ENCODE measurements around the gene TFB2M.

TFB2M gene

DNA sequence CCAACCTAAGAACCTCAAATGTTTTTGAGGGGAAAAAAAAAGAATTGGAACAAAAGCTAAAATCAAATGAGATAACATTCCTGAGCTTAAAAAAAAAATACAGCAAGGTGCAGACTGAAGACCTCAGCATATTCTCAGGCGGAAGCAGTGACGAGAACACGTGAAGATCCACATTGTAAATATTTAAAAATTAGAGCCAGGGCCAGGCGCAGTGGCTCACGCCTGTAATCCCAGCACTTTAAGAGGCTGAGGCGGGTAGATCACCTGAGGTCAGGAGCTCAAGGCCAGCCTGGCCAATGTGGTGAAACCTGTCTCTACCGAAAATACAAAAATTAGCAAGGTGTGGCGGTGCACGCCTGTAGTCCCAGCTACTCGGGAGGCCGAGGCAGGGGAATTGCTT, 15.7 kb downstream of the TFB2M start:
- no peak for DNase-seq

DNA sequence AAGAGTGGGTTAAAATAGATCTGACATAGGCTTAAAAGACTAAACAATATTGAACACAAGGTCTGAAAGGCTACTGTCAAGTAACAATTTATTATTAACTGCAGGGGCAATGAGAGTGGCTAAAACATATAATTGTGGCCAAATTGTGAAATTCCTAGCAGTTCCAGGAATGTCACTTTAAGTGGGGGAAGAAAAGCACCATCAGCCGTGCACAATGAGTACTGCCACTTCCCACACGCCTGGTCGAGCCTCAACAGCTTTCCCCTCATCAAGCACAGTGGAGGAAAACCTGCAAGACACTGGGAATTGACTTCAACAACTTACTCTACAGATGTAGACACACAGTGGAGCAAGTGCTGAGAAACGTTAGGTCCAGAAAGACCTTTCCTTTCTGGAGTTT, 16.4 kb downstream of the TFB2M start:
- no peak for DNase-seq

DNA sequence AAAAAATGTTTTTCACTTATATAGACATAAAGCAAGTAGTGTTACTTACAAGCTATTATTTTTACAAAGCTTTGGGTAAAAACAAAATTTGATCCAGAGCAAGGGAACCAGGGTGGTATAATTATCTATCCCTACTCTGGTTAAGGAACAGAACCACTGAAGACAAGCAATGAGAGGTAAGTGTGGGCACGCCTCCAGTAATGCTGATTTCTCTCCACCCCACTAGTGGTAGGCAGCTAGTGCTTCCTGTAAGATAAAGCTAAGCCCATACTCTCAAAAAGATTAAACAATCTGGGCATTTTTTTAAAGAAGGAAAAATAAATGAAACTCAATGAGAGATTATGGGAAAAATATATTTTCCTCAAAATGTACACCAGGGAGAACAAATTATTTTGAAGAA, 22.1 kb downstream of the TFB2M start:
- DNase-seq = no peak

DNA sequence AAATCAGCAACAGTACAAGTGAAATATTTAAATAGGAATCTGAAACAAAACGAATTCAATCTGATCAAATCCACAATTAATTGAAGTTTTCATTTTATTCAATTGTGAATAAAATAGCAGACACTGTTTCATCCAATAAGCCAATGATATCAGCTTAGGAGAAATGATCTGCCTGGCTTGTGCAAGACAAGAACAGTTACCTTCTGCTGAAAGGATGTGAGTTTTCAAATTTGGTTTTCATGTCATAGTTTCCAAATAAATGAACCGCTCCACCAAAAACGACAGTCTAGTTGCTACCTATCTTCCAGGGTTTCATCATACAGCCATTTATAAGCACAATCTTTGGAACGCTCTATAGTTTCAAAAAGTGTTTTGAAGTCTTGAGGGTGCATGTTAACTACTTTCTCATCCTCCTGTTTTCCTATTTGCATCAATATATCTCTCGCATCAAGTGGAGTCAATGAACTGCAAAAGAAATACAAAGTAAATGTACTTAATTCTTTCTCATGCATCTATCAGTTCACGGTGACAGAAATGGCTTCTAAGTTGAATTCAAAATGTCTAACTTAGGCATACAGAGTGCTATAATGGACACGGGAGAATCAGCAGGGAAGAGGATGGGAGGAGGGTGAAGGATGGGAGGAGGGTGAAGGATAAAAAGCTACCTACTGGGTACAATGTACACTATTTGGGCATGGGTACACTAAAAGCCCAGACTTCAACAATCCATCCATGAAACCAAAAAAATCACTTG, 25.1 kb downstream of the TFB2M start:
- DNase-seq = no peak

DNA sequence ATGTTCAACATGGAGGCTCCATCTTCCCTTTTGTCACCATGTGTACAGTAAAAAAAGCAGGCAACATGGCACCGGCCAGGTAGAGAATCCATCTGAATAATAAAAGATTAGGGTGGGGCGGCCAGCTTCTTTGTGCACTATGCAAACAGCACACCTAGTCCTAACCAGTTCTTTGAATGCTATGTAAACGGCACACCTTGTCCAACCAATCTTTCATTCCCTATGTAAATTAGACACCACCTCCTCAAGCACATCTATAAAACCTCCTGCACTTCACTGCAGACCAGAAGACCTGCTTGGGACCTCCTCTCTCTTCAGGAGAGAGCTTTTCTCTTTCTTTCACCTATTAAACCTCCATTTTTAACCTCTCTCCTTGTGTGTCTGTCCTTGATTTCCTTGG, 28.2 kb downstream of the TFB2M start:
- DNase-seq = no peak

DNA sequence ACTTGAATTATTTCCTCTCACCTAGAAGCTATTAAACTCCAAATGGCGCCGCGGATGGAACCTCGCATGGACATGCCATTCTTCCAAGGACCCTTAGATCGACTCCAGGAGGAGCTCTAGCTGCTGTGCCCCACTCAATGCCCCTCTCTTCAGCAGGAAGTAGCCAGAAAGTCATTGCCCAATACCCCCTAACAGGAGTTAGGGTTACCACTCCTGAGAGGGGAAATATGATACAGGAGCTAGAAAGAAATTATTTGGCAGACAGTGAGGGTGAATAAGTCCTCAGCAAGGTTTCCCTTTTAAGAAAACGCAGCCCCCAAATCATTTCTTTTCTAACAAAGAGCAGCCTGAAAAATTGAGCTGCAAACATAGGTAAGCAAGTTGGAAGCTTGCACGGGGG, 28.6 kb downstream of the TFB2M start:
- DNase-seq = no peak

- no peak for DNase-seq
Measured at GRCh38 chr1:246534114-246534513, 31.9 kb downstream of the TFB2M start.

DNA sequence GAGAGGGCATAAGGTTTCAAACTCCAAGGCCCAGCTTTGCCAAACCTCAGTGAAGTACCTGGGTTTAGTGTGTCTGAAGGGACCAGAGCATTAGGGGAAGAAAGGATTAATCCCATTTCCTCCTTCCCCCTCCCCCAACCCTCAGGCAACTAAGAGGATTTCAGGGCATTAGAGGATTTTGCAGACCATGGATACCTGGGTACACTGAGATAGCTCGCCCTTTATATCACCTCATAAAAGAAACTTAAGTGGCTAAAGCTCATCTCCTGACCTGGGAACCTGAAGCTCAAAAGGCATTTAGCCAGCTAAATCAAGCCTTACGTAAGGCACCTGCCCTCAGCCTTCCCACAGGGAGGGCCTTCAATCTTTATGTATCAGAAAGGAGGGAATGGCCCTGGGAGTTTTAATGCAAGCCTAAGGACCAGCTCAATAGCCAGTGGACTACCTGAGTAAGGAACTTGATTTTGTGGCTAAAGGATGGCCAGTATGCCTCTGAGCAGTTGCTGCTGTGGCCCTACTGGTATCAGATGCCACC, 32.6 kb downstream of the TFB2M start:
- no peak for DNase-seq

GRCh38 chr1:246532519-246532918, 33.5 kb downstream of the TFB2M start:
- no peak for DNase-seq

DNA sequence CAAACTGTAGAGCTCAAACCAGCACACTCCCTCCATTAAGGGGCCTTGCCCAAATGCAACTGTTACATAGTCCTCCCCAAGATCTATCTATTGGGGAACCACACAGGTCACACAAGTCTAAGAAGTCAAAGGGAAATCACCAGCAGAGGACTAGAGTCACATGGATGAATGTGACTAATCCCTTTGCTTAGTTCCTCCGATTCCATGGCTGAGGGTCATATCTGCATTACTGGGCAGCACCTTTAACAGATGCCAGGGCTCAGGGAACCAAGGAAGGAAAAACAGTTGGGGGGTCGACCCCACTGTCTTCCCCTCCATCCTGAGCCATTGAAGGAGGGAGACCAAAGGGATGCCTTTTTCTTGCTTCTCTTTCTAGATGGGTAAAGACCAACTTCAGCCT, 35.6 kb downstream of the TFB2M start:
- no peak for DNase-seq

- no peak for DNase-seq
Measured at GRCh38 chr1:246528933-246529731, 36.9 kb downstream of the TFB2M start.

- DNase-seq = no peak
Measured at GRCh38 chr1:246527402-246528088, 38.5 kb downstream of the TFB2M start.

- no peak for DNase-seq
Measured at GRCh38 chr1:246526915-246527314, 39.1 kb downstream of the TFB2M start.

DNA sequence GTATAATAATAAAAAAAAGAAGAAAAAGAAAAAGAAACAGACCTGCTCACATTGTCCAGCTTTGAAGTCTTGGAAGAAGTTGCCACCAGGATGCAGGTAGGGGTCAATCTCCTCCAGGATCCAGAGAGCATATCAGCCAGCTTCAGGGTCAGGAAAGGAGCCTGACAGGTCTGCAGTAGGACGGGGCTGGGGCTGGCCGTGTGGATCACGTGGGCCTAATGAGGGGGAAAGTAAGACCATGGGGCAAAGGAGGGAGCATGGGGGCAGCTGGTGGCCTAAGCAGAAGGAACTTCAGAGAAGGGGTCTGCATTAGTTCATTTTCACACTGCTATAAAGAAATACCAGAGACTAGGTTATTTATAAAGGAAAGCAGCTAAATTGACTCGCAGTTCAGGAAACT, 39.7 kb downstream of the TFB2M start:
- no peak for DNase-seq

DNA sequence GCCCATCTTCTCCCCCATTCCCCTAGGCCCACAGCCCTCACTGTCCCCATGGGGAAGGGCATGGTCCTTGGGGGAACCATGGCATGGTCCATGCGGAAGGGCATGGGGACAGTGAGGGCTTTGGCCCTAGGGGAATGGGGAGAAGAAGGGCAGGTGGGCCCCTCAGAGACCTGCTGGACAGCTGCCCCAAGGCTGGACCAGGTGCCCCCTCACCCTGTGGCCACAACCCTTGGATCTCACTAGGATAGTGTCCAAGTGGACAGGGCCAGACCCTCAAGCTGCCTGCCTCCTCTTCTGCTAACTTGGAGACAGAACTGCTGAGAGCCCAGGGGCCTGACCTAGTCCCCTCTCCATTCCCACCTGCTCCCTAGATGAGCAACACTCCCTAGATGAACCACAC, 46.5 kb downstream of the TFB2M start:
- DNase-seq = no peak

- no peak for DNase-seq
Measured at GRCh38 chr1:246518456-246519205, 47.4 kb downstream of the TFB2M start.

- no peak for DNase-seq
Measured at GRCh38 chr1:246517391-246517790, 48.7 kb downstream of the TFB2M start.

DNA sequence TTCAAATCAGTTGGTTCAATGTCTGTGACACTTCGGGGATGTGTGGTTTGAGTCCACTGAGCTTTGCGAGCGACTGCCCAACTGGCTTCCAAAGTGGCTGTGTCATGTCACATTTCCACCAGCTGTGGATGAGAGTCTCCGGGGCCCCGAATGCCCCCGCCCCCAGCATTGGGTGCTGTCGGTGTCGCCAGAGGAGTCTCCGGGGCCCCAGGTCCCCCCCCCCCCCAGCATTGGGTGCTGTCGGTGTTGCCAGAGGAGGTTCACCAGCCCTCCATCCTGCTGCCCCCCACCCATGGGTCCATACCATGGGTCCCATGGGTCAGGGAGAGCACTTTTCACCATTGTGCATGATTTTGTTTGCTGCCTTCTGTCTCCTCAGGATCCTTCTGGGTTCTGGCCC, 49.9 kb downstream of the TFB2M start:
- no peak for DNase-seq

DNA sequence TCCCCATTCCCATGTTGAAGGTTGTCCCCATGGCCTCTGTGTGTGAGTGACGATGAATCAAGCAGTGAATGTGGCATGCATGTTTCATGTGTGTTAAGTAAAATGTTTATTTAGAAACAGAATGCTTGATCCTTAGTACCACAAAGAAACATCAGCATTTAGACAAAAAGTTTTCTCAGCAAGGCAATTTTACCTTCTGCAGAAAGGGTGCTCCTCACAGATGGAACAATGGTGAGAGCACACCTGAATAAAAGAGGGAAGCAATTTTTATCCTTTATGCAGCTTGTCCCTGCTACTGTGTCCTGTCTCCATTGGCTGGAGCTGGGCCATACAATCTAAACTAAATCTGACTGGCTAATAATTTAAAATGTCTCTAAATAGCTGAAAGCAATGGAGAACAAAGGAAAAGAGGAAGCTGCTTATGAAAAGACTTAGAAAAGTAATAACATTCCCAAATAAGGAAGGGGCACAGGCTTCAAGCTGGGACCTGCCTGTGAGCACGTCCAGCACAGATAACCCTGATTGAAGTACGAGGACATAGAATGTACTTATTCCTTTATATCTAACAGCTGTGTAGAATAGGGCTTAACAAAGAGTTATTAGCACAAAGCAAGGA, 50.6 kb downstream of the TFB2M start:
- no peak for DNase-seq

DNA sequence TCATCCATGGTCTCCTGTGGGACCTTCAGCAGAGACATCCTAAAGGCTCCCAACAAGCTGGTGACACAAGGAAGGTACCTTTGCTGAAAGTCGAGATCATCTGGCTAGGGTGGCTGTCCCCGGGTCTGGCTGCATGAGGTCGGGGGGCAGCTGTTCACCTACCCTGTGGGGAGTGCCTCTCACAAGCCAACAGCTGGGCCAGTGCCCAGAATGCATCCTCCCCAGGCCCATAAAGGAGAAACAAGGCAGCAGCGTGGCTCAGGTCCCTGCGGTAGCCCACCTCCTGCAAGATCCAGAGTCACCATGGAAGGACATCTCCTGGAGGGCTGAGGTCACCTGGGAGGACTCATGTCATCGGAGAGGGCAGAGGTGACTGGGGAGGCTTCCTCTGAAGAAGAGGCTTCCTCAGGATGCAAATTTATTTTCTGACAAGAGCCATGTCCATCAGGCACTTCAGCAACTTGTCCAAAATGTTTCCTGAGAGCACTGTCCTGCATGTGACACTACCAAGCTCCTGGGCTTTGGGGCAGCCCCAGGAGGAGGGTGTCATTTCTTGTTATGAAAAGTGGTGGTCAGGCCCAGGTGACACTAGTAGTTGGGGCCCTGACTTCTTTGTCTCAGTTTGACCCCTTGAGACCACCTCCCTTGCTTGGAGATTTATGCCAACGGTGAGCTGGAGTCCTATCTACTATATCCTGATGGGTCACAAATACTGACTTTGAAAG, 52.3 kb downstream of the TFB2M start:
- no peak for DNase-seq

- no peak for DNase-seq
Measured at GRCh38 chr1:246513041-246513440, 53.0 kb downstream of the TFB2M start.

DNA sequence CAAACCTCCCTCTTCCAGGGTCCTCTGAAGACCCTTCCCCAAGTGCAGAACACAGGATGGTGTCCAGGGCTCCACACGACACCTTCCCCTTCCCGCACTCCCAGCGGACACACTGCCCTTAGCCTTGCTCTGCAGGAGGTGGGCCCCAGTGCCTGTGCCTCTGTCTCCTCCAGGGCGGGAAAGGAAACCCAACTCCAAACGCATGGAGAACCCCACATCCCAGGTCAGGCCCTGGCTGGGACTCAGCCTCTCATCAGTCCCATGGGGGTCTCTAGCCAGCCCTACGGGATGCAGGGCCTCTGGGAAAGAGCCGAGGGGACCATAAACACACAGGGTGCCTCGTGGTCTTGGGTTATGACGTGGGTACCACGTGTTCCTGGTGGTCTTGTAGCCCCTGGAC, 53.4 kb downstream of the TFB2M start:
- no peak for DNase-seq
